GM23248 (cell line): ENCODE measurements around the gene BST2. TPM values are rescaled to one million over a fixed set of nuclear protein-coding genes. Genes with fewer than 3 reads are reported as not detected.
A peak's percentile ranks its signal among the peaks of the same experiment; 100 is the strongest.

Experiments used
- DNase-seq: peaks from one replicate; pipeline ENCODE4 v3.0.0-alpha.2; 2015
- H2AFZ ChIP-seq: fragments of 200-600 bp; sonication (generic); 2 replicates; pipeline ENCODE4 v1.6.1; 2016; ENCODE audit warnings: antibody characterized with exemption
- H3F3A ChIP-seq: fragments of 200-600 bp; sonication (generic); 2 replicates; pipeline ENCODE4 v1.6.1; 2016; ENCODE audit warnings: mild to moderate bottlenecking, antibody characterized with exemption, mixed run types; ENCODE audit not compliant: insufficient read depth
- H3K27ac ChIP-seq: fragments of 200-600 bp; sonication (generic); 2 replicates; pipeline ENCODE4 v1.5.1; 2016; ENCODE audit warnings: mild to moderate bottlenecking
- H3K27me3 ChIP-seq: fragments of 200-600 bp; sonication (generic); replicated peaks from 2 replicates; pipeline ENCODE4 v1.6.1; 2016; ENCODE audit warnings: mild to moderate bottlenecking; ENCODE audit not compliant: insufficient read depth
- H3K36me3 ChIP-seq: fragments of 200-600 bp; sonication (generic); 2 replicates; pipeline ENCODE4 v1.6.1; 2016; ENCODE audit warnings: low read depth, mild to moderate bottlenecking
- H3K4me1 ChIP-seq: fragments of 200-600 bp; sonication (generic); 2 replicates; pipeline ENCODE4 v1.6.1; 2016; ENCODE audit warnings: mild to moderate bottlenecking; ENCODE audit not compliant: insufficient read depth
- H3K4me2 ChIP-seq: fragments of 200-600 bp; sonication (generic); one replicate; pipeline ENCODE4 v1.6.1; 2016; ENCODE audit warnings: mild to moderate bottlenecking; ENCODE audit not compliant: unreplicated experiment
- H3K4me3 ChIP-seq: fragments of 200-600 bp; sonication (generic); 2 replicates; pipeline ENCODE4 v1.5.1; 2016; ENCODE audit warnings: mild to moderate bottlenecking
- H3K79me2 ChIP-seq: fragments of 200-600 bp; sonication (generic); 2 replicates; pipeline ENCODE4 v1.6.1; 2016; ENCODE audit warnings: mild to moderate bottlenecking; ENCODE audit not compliant: insufficient read depth
- H3K9ac ChIP-seq: fragments of 200-600 bp; sonication (generic); 2 replicates; pipeline ENCODE4 v1.6.1; 2016; ENCODE audit warnings: mild to moderate bottlenecking
- H3K9me2 ChIP-seq: fragments of 200-600 bp; sonication (generic); 2 replicates; pipeline ENCODE4 v1.6.1; 2016; ENCODE audit warnings: mixed run types, mild to moderate bottlenecking, moderate library complexity; ENCODE audit not compliant: insufficient read depth
- H3K9me3 ChIP-seq: fragments of 200-600 bp; sonication (generic); one replicate; pipeline ENCODE4 v1.6.1; 2017; ENCODE audit warnings: low read depth
- H4K20me1 ChIP-seq: fragments of 200-600 bp; sonication (generic); 2 replicates; pipeline ENCODE4 v1.6.0; 2016; ENCODE audit not compliant: insufficient read depth
- EZH2 ChIP-seq: fragments of 200-600 bp; sonication (generic); IDR thresholded peaks from 2 replicates; pipeline ENCODE4 v1.6.1; 2018; ENCODE audit warnings: antibody characterized with exemption, mild to moderate bottlenecking; ENCODE audit not compliant: insufficient read depth, poor library complexity, severe bottlenecking
- EZH2phosphoT487 ChIP-seq: fragments of 200-600 bp; sonication (generic); IDR thresholded peaks from 2 replicates; pipeline ENCODE4 v1.6.1; 2018; ENCODE audit warnings: antibody characterized with exemption, moderate library complexity, mild to moderate bottlenecking, low read depth; ENCODE audit not compliant: insufficient read depth
- WGBS, 2 experiments: methylation state at CpG; one replicate each; pipeline ENCODE4 v1.1.6; 2015 to 2017; ENCODE audit warnings: low lambda C conversion rate in 2 of 2, low coverage in 1 of 2; ENCODE audit errors: missing lambda C conversion rate in 2 of 2; 5-methylcytosine and 5-hydroxymethylcytosine counted together
- in situ Hi-C: fragments of 300-500 bp; cut with MboI; formaldehyde crosslinking; loops from 2 replicates; pipeline ENCODE4 v1.15.0; 2020
- polyA plus RNA-seq: library from polyadenylated mRNA; unstranded; fragments of >200 nt; fragmentation: Nextera tagmentation; extraction: Ambion mirVana; gene quantifications from 2 replicates; pipeline ENCODE4 v1.2.1, GENCODE V29; 2016
- total RNA-seq: library from RNA; depleted of rRNA; stranded (reverse); fragments of >200 nt; shearing (Covaris generic); gene quantifications from 2 replicates; pipeline ENCODE4 v1.2.3, GENCODE V29; 2014

Gene BST2
- total and polyA plus RNA-seq, 2 experiments from 2014 or later: 0.75 TPM; not detected in 1

DNA sequence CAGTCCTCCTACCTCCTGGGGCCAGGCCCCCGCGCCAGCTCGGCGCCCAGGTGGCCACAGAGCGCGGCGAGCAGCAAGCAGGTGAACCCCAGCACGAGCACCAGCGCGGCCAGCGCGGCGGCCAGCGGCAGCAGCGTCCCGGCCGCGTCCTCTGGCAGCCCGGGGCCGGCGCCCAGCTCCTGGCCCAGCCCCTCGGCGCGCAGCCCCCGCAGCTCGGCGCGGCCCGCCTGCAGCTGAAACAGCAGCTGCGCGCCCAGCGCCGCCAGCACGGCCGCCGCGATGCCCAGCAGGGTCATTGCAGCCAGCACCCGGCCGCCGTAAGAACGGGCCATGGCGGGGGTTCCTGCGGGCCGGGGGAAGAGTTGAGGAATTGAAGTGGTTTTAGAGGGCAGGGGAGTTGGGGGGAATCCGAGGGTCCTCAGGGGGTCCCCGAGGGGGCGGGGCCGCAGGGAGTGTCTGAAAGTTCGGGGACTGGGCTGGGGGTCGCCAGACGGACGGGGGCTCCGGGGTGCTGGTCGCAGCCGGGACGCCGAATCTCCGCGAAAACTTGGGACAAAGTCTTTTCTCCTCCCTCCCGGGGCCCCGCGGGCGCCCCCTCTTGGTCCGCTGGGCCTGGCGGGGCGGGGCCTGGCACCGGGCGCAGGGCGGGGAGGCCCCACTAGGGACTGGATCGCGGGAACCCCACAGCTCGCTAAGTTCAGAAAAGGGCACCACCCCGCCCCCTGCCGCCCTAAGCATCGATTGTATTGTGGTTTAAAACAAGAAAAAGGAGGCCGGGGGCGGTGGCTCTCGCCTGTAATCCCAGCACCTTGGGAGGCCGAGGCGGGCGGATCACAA is 42.9 kb upstream of the BST2 start, which contains the start of gene TMEM221:
Gene TMEM221, minus strand, starts transcription at position 538 of the 837 bp plus-strand sequence. Its CDS starts 206 bp downstream, at position 332.
- H3K27me3 ChIP-seq: no peaks in the 10 kb centered on the region
- 1% methylated on average over 34 to 71 of the region's 81 CpGs for WGBS, 2 experiments

GRCh38 chr19:17447704-17448130 is 42.3 kb upstream of the BST2 start:
- Histone ChIP-seq H4K20me1 (no peaks in the 10 kb centered on the region), H3F3A (no peaks in the 10 kb centered on the region), H3K79me2 (no peaks in the 10 kb centered on the region), H2AFZ (no peak overlapping the region), H3K36me3 (no peaks in the 10 kb centered on the region), H3K27me3 (no peaks in the 10 kb centered on the region), H3K9me3 (no peaks in the 10 kb centered on the region), H3K4me2 (no peak overlapping the region), H3K4me1 (no peaks in the 10 kb centered on the region), H3K9me2 (no peaks in the 10 kb centered on the region), H3K4me3 (peak overlapping the region; percentile 66), H3K27ac (no peak overlapping the region), H3K9ac (no peak overlapping the region)
- no peak for DNase-seq
- WGBS, 2 experiments: 67 to 96% methylated on average over 2 to 3 of the region's 5 CpGs
- TF ChIP-seq EZH2 (no peak), EZH2phosphoT487 (no peak)
- in situ Hi-C loops: no loop called here

More for the DNA sequence above, 42.9 kb upstream of the BST2 start, which contains the start of gene TMEM221:
- Histone ChIP-seq H3K9me2 (no peaks in the 10 kb centered on the region), H3K4me2 (peak within 1 kb of the TSS; percentile 81), H2AFZ (peak within 1 kb of the TSS; percentile 77), H3K79me2 (no peaks in the 10 kb centered on the region), H3K4me1 (no peaks in the 10 kb centered on the region), H3K27ac (no peak within 1 kb of the TSS), H3K4me3 (peak within 1 kb of the TSS; percentile 66), H3K9me3 (no peaks in the 10 kb centered on the region), H4K20me1 (no peaks in the 10 kb centered on the region), H3K36me3 (no peaks in the 10 kb centered on the region), H3F3A (no peaks in the 10 kb centered on the region), H3K9ac (0 out of 2 replicates have a peak within 1 kb of the TSS, but pooled peaks have one; percentile 43)
- in situ Hi-C loops: no loop called here
- no peak for TF ChIP-seq EZH2
- no peak for TF ChIP-seq EZH2phosphoT487
- peak; percentile 69 for DNase-seq

DNA sequence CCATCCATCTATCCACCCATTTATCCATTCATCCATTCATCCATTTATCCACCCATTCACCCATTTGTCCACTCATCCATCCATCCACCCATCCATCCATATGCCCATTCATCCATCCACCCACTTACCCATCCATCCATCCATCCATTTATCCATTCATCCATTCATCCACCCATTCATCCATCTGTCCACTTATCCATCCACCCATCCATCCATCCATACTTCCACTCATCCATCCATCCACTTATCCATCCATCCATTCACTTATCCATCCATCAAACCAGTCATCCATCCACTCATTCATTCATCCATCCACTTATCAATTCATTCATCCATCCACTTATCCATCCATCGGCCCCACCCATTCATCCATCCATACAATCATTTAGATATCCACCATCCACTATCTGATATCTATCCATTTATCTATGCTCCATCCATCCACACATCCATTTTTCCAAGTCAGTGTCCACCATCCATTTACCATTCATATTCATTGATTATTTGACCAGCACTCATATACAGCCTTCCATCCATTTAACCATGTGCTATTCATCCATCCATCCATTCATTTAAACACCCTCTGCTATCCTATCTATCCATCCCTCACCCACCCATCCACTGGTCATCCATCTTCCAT is 40.2 kb upstream of the BST2 start:
- Histone ChIP-seq H3K4me1 (peaks cover 6% of the 10 kb centered on the region; the same call in 1 of the 2 replicates), H3K9me2 (no peaks in the 10 kb centered on the region), H3K4me2 (no peak overlapping the region), H3K27ac (no peak overlapping the region), H3K9me3 (no peaks in the 10 kb centered on the region), H3K79me2 (no peaks in the 10 kb centered on the region), H3K9ac (no peak overlapping the region), H4K20me1 (no peaks in the 10 kb centered on the region), H3K27me3 (no peaks in the 10 kb centered on the region), H3F3A (peaks cover 7% of the 10 kb centered on the region), H2AFZ (no peak overlapping the region), H3K36me3 (no peaks in the 10 kb centered on the region), H3K4me3 (no peak overlapping the region)
- no peak for TF ChIP-seq EZH2phosphoT487
- no peak for TF ChIP-seq EZH2
- in situ Hi-C loops: no loop called here
- 93 to 95% methylated on average over 1 of the region's 1 CpG for WGBS, 2 experiments
- DNase-seq: no peak

- Histone ChIP-seq H3K9me2 (no peaks in the 10 kb centered on the region), H3K36me3 (no peaks in the 10 kb centered on the region), H3K27me3 (no peaks in the 10 kb centered on the region), H2AFZ (no peak overlapping the region), H3K4me2 (no peak overlapping the region), H3K9ac (no peak overlapping the region), H3K79me2 (no peaks in the 10 kb centered on the region), H3F3A (peaks cover 7% of the 10 kb centered on the region), H4K20me1 (no peaks in the 10 kb centered on the region), H3K4me3 (no peak overlapping the region), H3K27ac (no peak overlapping the region), H3K4me1 (peaks cover 6% of the 10 kb centered on the region; the same call in 1 of the 2 replicates), H3K9me3 (no peaks in the 10 kb centered on the region)
- in situ Hi-C loops: no loop called here
- no peak for TF ChIP-seq EZH2
- no peak for TF ChIP-seq EZH2phosphoT487
- DNase-seq: peak; percentile 56
- 10 to 15% methylated on average over 8 of the region's 8 CpGs for WGBS, 2 experiments
Observed at GRCh38 chr19:17441241-17442021, 36.0 kb upstream of the BST2 start.
